ENCODE results near the gene ESYT2.

The ESYT2 gene

GRCh38 chr7:158742065-158742821, 87.1 kb downstream of the ESYT2 start:
- no peak for DNase-seq (ENCODE audit: low read depth)

- DNase-seq (ENCODE audit: low read depth) = no peak
These were observed 88.0 kb downstream of the ESYT2 start for GRCh38 chr7:158741294-158741666.

GRCh38 chr7:158740657-158741293, 88.5 kb downstream of the ESYT2 start:
- DNase-seq (ENCODE audit: low read depth) = no peak

GRCh38 chr7:158740013-158740656, 89.2 kb downstream of the ESYT2 start:
- peak; percentile 35 for DNase-seq (ENCODE audit: low read depth)

DNA sequence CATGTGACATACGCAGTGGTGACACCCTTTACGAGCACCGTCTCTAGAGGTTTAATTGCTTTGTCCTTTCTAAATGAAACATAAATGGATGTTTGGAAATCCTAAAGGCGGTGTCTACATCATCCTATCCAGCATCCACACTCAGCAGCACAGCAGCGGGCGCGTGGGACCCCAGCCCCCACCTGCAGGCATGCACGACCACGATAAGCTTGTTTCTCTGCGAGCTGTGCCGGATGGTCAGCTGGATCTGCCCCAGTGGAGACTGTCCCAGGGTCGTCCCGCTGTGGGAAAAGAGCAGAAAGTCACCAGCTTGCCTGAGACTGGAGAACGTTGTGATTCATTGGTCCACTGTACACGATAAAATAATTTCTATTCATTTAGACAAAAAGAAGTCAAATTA, 90.5 kb downstream of the ESYT2 start:
- DNase-seq (ENCODE audit: low read depth) = no peak

- DNase-seq (ENCODE audit: low read depth) = no peak
These were observed 92.1 kb downstream of the ESYT2 start for GRCh38 chr7:158737064-158737695.

DNA sequence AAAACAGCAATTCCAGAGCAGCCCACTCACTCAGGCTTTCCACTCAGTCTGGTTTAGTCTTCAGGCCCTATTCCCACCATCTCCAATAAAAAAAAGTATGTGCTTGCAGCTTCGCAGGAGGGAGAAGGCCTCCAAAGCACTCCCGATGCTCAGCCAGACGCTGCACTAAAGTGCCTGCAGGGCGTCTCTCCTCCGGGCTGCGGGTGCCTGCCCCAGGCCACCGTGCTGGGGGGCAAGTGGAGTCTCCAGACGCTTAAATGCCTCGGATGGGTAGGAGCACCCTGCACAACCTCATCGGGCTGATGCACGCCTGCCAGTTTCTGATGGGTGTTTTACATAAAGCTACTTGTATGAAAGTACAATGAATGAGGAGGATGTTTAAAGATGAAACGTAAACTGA, 93.4 kb downstream of the ESYT2 start:
- no peak for DNase-seq (ENCODE audit: low read depth)

DNA sequence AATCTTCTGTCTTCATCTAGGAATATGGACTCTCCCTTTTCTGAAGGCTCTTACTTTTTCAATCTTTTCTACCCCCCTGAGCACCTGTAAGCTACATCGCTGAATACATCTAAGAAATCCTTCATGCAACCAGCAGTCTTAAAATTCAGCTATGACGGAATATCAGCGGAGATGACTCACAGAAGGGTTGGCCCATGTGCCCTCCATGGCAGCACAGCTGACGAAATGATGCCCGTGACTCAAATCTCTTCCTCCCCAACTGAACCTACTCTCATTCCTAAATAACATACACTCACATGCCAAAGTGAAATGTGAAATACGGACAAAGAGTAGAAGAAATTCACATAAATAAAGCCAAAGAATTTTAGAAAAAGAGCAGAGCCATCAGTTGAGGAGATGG, 94.4 kb downstream of the ESYT2 start:
- peak; percentile 68 for DNase-seq (ENCODE audit: low read depth)

GRCh38 chr7:158733775-158734494, 95.4 kb downstream of the ESYT2 start:
- no peak for DNase-seq (ENCODE audit: low read depth)

- DNase-seq (ENCODE audit: low read depth) = no peak
These were observed 96.1 kb downstream of the ESYT2 start for GRCh38 chr7:158733220-158733519.

- DNase-seq (ENCODE audit: low read depth) = no peak
These were observed 96.7 kb downstream of the ESYT2 start for GRCh38 chr7:158732494-158733219.

- DNase-seq (ENCODE audit: low read depth) = no peak
These were observed 97.5 kb downstream of the ESYT2 start for GRCh38 chr7:158731761-158732160.

- DNase-seq (ENCODE audit: low read depth) = no peak
These were observed 98.6 kb downstream of the ESYT2 start for GRCh38 chr7:158730383-158731346.

GRCh38 chr7:158729646-158730382, 99.5 kb downstream of the ESYT2 start:
- DNase-seq (ENCODE audit: low read depth) = no peak

DNA sequence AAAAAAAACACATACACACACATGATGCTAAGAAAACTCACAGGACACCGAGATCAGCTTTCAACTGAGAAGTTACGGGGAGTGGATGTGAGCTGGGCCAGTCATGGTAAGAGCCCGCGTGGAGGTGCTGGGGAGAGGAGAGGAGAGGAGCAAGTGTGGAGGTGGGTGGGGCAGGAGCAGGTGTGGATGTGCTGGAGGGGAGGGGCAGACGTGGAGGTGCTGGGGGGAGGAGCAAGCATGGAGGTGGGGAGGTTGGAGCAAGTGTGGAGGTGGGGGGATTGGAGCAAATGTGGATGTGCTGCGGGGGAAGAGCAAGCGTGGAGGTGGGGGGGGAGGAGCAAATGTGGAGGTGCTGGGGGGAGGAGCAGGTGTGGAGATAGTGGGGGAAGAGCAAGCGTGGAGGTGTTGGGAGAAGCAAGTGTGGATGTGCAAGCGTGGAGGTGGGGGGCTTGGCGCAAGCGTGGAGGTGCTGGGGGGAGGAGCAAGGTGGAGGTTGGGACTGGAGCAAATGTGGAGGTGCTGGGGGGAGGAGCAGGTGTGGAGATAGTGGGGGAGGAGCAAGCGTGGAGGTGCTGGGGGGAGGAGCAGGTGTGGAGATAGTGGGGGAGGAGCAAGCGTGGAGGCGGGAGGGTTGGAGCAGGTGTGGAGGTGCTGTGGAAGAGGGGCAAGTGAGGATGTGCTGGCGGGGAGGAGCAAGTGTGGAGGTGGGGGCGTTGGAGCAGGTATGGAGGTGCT, 100.2 kb downstream of the ESYT2 start:
- DNase-seq (ENCODE audit: low read depth) = no peak

- no peak for DNase-seq (ENCODE audit: low read depth)
These were observed 101.6 kb downstream of the ESYT2 start for GRCh38 chr7:158727690-158728089.

GRCh38 chr7:158726277-158726807, 103.0 kb downstream of the ESYT2 start:
- DNase-seq (ENCODE audit: low read depth) = no peak

GRCh38 chr7:158725506-158725800, 103.9 kb downstream of the ESYT2 start:
- no peak for DNase-seq (ENCODE audit: low read depth)
